NOMO-1 (cell line): ENCODE measurements around the gene TICAM1.
"Not testable (repeated sequence)": the region's sequence is repeated elsewhere in the genome, so short reads cannot be mapped to it uniquely, and the experiment has no call there.

ENCODE experiments used
- DNase-seq, 2 experiments: peaks; one replicate each; lab custom pipeline; 2025; ENCODE audit not compliant: unreplicated experiment in 2 of 2; lab: John Stamatoyannopoulos, UW

TICAM1 gene

DNA sequence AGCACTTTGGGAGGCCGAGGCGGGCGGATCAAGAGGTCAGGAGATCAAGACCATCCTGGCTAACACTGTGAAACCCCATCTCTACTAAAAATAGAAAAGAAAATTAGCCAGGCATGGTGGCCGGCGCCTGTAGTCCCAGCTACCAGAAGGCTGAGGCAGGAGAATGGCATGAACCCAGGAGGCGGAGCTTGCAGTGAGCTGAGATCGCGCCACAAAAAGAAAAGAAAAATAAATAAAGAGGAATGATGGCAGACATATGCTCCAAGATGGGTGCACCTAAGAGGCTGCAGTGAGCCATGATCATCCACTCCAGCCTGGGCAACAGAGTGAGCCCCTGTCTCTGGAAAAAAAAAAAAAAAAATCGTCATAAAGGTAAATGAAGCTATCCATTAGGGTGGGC lies 14.5 kb upstream of the TICAM1 start:
- DNase-seq: not testable (repeated sequence)

DNA sequence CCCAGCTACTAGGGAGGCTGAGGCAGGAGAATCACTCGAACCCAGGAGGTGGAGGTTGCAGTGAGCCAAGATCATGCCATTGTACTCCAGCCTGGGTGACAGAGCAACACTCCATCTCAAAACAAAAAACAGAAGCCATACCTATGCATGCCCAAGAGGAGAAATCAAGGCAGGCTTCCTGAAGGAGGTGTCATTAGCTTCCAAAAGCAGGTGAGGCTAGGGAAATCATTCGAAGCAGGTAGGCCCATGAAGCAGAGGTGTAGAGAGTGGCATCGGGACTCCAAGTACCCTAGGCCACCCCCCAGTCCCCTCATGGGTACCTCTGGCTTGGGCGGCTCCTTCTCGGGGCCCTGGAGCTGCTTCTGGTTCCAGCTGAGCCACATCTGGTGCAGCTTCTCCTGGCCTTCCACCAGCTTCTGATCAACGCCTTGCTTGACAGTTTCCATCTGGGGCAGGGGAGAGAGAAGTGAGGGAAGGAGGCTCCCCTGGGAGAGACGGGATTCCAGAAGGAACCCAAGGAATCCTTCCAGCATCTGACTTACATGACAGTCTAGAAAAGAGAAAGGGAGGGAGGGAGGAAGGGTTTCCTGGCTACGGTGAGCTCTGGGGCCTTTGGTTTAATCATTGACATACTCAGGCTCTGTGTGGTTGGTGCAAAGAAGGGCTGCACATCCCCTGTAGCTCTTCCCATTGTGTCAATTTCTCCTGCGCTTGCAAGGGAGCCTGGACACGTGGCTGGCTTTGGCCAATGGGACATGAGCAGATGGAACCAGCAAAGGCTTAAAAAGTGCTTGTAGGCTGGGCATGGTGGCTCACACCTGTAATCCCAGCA lies 13.1 kb upstream of the TICAM1 start:
- no peak for DNase-seq

DNA sequence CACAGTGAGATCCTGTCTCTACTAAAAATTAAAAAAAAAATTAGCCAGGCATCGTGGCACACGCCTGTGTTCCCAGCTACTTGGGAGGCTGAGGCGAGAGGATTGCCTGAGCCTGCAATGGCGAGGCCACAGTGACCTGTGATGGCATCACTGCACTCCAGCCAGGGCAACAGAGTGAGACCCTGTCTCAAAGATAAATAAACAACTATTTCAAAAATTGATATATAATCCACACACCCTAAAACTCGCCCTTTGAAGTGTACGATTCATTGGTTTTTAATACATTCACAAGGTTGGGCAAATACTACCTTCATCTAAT lies 12.1 kb upstream of the TICAM1 start:
- DNase-seq: no peak

DNA sequence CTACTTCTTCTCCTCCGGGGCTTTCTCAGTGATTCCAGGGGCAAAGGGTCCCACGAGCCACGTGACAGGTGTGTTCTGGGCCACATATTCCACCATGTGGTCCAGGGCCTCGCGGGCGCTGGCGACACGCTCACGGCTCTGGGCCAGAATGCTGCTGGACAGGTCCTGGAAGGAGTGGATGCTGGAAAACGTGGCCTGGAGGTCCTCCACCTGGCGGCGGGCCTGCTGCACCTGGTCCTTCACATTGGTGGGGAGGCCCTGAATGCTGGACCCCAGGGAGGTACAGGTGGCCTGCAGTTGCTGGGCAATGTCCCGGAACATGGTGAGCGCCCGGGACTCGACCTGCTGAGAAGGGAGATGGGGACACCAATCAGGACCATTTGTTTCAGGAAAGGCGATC lies 7.7 kb upstream of the TICAM1 start:
- no peak for DNase-seq

DNA sequence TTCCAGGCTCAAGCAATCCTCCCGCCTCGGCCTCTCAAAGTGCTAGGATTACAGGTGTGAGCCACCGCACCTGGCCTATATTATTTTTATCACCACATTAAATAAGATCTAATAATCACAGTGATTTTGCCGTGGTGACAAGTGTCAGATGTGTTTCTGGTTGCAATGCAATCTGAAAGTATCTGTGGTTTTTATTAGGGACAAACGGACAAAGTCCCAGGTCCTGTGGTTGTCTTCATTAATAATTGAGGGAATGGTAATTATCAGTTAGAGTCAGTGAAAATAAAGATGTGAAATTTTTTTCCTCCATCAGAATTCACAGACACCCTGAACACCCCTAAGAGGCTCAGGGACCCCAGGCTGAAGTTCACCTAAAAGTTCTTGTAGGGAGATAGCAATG lies 1.3 kb upstream of the TICAM1 start:
- no peak for DNase-seq

DNA sequence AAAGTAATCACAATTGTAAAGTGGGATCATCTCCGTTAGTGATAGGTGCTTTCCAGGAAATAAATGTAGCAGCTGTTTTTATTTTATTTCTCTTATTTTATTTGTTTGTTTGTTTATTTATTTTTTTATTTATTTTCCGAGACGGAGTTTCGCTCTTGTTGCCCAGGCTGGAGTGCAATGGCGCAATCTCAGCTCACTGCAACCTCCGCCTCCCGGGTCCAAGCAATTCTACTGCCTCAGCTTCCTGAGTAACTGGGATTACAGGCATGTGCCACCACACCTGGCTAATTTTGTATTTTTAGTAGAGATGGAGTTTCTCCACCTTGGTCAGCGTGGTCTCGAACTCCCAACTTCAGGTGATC lies 448 bp upstream of the TICAM1 start:
- not testable (repeated sequence) for DNase-seq

DNA sequence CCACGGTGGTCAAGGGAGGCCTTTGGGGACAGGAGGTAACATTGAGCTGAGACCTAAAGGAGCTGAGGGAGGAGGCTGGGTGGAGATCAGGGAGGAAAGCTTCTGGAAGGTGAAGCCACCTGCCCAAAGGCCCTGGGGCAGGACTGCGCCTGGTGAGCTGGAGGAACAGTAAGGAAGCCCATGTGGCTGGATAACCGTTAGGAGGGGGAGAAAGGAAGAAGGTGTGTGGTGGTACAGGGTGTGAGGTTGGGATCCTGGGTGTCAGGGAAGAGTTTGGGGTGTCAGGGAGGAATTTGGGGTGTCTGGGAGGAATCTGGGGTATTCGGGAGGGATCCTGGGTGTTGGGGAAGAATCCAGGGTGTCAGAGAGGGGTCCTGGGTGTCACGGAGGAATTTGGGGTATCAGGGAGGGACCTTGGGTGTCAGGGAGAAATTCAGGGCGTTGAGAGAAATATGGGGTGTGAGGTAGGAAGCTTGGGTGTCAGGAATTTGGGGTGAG lies 695 bp downstream of the TICAM1 start:
- no peak for DNase-seq

DNA sequence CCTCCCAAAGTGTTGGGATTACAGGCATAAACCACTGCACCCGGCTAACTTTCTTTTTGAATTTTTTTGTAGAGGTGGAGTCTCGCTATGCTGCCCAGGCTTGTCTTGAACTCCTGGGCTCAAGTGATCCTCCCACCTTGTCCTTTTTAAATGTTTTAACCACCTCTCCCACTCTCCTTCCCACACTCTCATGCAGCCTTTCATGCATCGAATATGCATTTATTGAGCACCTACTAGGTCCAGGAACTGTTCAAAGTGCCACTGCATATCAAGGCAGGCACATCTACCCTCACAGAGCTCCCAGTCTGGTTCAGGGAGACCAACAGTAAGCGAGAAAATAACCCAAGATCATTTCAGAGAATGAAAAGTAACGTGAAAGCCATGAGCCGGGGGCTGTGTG lies 1.2 kb downstream of the TICAM1 start:
- no peak for DNase-seq

DNA sequence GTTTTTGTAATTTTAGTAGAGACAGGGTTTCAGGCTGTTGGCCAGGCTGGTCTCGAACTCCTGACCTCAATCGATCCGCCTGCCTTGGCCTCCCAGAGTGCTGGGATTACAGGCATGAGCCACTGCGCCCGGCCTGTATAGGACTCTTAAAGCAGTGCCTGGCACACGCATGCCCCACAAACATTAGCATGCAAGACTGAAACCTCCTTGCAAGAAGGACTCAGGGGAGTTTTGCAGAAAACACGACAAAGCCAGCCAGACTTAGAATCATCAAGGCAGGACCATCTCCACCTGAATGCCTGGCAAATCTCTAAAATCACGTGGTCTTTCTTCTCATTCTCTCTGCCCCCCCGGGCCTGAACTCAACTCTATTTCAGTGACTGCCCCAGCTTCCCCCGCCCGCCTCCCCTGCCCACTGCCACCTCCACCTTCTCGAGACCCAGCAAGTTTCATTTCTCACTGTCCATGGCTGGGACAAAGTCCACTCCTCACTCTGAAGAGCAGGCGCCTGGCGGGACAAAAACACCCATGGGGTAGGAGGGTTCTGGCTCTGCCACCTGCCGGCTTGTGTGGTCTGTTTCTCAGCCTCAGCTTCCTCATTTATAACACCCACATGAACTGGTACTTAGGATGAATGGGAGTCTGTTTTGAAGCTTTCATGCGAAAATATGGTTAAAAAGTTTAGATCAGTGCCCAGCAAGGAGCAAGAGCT lies 2.4 kb downstream of the TICAM1 start:
- peak in 1 of 2 experiments; percentile 53 for DNase-seq

DNA sequence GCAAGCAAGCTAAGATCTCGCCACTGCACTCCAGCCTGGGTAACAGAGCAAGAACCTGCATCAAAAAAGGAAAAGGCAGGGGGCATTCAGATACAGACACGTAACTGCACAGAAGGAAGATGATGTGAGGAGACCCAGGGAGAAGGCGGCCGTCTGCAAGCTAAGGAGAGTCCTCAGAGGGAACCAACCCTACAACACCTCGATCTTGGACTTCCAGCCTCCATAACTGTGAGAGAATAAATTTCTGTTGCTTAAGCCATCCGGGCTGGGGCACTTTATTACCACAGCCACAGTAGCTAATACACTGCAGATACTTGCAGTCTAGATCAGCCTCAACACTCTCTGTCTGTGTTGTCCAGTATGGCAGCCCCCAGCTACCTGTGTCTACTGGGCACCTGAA lies 7.9 kb downstream of the TICAM1 start:
- no peak for DNase-seq

DNA sequence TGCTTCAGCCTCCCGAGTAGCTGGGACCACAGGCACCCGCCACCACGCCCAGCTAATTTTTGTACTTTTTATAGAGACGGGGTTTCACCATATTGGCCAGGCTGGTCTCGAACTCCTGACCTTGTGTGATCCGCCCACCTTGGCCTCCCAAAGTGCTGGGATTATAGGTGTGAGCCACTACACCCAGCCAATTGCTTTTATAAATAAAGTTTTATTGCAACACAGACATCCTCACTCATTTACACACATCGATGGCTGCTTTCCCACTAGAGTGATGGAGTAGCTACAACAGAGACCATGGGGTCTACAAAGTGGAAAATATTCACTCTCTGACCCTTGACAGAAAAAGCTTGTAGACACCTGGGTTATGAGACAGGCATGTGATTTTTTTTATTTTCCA lies 9.2 kb downstream of the TICAM1 start:
- DNase-seq: not testable (repeated sequence)

DNA sequence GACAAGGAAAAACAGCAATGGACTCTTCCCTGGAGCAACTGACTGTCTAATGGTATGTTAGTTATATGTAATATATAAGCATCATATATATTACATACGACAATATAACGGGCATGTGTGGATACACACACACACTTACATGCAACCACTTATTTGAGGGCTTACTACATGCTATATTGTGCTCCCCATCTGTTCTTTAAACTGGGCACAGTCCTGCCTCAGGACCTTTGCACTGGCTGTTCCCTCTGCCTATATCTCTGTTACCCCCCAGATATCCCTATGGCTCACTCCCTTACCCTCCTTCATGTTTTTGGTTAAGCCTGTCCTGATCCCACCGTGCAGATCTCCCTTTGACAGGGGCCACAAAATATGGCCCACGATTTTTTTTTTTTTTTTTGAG lies 10.2 kb downstream of the TICAM1 start:
- DNase-seq: no peak

DNA sequence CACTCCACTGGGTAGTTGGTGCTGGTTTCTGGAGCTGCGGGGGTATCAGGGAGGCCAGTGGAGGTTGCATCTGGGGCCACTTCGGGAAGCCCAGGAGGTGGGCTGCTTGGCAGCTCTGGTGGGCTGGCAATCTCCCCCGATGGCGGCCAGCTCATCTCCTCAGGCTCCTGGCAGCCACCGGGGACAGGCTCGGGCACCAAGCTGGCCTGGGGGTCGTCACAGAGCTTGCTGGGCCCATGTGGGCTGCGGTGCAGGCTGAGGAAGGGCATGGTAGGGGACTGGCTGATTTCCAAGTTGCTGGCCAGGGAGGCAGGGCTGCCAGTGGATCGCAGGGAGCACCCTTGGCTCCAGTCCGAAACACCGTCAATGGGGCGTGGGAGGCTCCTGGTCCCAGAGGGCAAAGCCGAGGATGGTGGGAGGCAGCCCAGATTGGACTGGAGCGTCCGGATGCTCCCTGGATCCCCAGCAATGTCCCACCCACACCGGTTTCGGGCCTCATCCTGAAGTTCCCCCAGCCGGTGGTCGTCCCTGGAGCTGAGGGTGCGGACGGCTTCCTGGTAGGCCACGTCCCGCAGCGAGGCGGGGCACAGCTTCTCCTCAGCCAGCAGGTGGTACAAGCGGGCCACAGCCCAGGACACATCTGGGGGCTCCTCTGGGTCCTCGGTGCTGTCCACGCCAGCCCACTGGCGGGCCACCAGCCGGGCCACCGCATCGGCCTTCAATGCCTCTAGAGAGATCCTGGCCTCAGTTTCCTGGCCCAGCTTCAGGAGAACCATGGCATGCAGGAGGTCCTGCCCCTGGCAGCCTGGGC lies 13.8 kb downstream of the TICAM1 start:
- no peak for DNase-seq

DNA sequence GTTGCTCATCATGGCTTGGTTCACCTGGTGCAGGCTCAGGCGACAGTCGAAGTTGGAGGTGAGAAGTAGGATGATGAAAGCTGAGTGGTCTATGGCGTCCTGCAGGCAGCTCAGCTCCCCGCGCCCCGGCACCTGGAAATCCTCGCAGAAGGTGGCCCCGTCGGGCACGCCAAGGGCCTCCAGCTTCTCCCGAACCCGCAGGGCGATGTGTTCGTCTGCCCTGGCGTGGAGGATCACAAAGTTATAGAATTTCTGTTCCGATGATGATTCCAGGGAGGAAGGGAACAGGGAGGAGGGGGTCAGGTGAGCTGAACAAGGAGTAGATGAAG lies 14.6 kb downstream of the TICAM1 start:
- no peak for DNase-seq

DNA sequence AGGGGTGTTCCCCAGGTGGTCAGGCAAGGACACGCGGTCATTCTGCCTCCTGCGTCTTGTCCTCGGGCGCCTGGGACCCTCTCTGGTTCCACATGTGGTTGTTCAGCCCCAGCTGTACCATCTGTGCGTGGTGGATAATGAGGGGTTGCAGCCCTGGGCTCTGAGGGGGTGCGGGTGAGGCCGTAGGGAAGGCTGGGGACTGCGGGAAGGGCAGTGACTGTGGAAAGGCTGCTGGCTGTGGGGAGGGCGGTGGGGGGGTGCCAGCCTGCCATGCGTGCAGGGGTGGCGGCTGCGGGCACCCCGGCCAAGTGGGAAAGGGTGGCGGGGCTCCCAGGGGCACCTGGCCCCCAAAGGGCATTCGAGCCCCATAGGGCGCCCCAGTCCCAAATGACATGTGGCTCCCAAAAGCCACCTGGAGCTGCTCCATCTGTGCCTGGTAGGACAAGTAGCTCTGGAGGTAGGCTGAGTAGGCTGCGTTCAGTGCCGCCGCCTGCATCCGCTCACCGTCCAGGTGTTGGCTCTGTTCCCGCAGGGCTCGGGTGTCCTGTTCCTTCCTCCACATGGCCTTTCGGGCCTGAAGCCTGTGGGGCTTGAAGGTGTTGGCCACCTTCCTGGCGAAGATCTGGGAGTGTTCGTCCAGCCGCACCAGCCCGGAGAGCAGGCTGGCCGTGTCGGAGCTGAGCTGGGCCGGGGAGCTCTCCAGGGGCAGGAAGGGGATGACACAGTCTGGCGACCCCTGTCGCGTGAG lies 15.1 kb downstream of the TICAM1 start:
- DNase-seq: no peak

DNA sequence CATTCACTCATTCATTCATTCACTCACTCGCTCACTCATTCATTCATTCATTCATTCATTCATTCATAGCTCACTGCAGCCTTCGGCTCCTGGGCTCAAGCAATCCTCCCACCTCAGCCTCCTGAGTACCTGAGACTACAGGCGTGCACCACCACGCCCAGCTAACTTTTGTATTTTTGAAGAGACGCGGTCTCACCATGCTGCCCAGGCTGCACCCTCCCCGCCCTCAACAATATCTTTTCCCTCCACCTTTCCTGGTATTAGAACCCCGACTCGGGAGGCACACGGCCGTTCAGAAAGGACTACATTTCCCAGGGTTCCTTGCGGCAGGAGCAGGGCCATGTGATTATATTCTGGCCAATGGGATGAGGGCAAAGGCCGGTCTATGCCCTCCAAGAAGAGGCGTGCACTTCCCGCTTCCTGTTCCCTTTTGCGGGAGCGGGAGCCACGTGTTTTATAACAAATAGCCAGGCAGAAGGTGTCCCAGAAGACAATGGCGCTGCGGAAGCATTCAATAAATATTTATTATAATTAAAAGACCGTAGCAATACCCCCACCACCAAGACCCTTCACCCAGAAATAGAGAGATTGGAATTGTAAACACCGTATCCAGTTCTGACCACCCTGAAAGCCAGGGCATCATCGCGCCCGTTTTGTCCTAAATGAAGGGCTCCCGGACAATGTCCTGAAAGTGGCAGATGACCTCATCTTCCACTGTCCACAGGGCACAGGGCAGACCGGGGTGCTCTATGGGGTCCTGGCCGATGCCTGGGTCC lies 15.9 kb downstream of the TICAM1 start:
- peak; percentile 91 to 94 for DNase-seq

DNA sequence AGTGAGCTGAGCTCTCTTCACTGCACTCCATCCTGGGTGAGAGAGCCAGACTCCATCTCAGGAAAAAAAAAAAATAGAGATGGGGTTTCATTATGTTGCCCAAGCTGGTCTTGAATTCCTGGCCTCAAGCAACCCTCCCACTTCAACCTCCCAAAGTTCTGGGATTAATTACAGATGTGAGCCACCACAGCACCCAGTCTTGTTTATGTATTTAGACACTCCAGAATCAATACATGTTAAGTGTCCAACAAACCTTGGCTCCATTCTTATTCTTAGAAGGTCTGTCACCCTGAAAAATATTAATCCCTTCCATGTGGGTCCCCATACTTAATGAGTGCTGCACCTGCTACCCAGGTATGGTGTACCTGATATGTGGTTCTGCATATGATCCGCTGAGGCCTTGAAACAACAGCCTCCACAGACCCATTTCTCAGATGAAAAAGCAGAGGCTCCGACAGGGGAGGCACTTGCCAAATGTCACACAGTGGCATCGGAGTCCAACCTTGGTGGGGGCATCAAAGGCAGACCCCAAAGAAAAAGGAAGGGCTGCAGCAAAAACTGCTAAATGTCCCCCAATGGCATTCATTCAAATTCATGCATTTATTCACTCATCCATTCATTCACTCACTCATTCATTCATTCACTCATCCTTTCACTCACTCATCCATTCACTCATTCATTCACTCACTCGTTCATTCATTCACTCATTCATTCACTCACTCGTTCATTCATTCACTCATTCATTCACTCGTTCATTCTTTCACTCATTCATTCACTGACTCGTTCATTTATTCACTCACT lies 16.7 kb downstream of the TICAM1 start:
- no peak for DNase-seq

DNA sequence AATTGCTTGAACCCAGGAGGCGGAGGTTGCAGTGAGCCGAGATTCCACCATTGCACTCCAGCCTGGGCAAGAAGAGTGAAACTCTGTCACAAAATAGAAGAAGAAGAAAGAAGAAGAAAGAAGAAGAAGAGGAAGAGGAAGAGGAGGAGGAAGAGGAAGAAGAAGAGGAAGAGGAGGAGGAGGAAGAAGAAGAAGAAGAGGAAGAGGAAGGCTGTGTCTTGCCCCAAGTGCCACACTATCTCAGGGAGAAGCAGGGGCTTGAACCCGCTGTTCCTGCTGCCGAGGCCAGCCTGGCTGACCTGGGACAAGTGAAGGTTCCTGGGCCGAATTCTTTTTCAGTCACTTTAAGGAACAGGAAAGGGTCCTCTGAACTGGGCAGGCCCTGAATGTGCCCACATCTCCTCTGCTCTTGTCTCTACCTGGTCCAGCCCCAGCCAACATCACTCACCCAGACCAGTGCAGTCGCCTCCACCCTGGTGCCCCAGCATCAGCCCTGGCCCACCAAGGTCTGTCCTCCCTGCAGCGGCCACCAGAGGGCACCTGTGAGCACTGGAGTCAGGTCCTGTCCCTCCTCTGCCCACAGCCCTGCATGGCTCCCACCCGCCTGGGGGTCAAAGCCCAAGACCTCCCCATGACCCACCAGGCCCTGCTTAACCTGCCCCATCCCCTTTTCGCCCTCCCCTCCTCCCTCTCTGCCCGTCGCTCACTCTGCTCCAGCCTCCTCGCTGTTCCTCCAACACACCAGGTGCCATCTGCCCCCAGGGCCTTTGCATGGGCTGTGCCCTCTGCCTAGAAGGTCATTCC lies 20.0 kb downstream of the TICAM1 start:
- peak; percentile 51 to 72 for DNase-seq

DNA sequence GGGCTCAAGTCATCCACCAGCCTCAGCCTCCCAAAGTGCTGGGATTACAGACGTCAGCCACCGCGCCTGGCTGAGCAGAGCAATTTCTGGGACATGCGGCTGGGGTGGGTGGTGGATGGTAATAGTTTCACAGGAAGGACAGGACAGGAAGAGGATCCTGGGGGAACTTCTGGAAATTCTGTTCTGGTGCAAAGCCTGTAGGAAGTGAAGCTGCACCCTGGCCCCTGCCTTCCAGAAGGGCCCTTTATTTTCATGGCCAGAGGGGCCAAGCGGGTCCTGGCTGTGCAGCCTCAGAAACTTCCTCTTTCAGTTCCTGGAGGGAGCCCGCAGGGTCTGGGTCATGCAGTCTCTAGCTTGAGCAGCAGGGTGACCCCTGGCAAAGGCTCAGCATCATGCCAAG lies 24.3 kb downstream of the TICAM1 start:
- DNase-seq: peak; percentile 80
